A549 (cell line): ENCODE data around the gene MAML2. TPM values are rescaled to one million over a fixed set of nuclear protein-coding genes. Genes with fewer than 3 reads are reported as not detected.

Experiments used
- ATAC-seq, 2 experiments: fragments of 200-7000 bp in 1 of 2; fragments of >200 bp in 1 of 2; cut with Nextera tagmentation in 1 of 2; cut with Tn5 transposase in 1 of 2; 3 replicates each; pipeline versions ENCODE4 v1.8.0 to v1.9.1; 2018 to 2020; ENCODE audit warnings: mild to moderate bottlenecking in 1 of 2, moderate library complexity in 1 of 2
- CTCF ChIA-PET: fragments of 300-600 bp; sonication (Branson Sonifier 250); formaldehyde crosslinking; extraction: SDS; loops from one replicate; lab custom pipeline; 2021; ENCODE audit warnings: antibody characterized with exemption, inconsistent platforms; lab: Yijun Ruan, JAX
- POLR2A ChIA-PET: fragments of 350-600 bp; formaldehyde crosslinking; extraction: SDS; loops from one replicate; lab custom pipeline; 2021; ENCODE audit warnings: antibody characterized with exemption, inconsistent platforms; lab: Yijun Ruan, JAX
- DNase-seq, 2 experiments: peaks; one replicate each; pipeline versions ENCODE4 v3.0.0 to v3.0.0-alpha.2; 2011 to 2016; ENCODE audit warnings: low read depth in 1 of 2, low spot score in 1 of 2
- FAIRE-seq: peaks from 2 replicates; lab custom pipeline; 2011; peaks lifted over from hg19 to GRCh38; lab: Jason Lieb, UNC
- H3K27ac ChIP-seq, 2 experiments: fragments of >200 bp; sonication (Bioruptor Twin); formaldehyde crosslinking; 3 replicates each; pipeline ENCODE4 v1.5.1; 2016 to 2017
- H3K4me1 ChIP-seq: fragments of >200 bp; sonication (Bioruptor Twin); formaldehyde crosslinking; 3 replicates; pipeline ENCODE4 v1.6.1; 2016
- H3K4me2 ChIP-seq: fragments of >200 bp; sonication (Bioruptor Twin); formaldehyde crosslinking; 3 replicates; pipeline ENCODE4 v1.6.1; 2016
- H3K4me3 ChIP-seq: fragments of >200 bp; sonication (Bioruptor Twin); formaldehyde crosslinking; 3 replicates; pipeline ENCODE4 v1.5.1; 2016
- H3K9me3 ChIP-seq: fragments of >200 bp; sonication (Bioruptor Twin); formaldehyde crosslinking; 3 replicates; pipeline ENCODE4 v1.6.1; 2016
- CBX8 ChIP-seq: fragments of 200-600 bp; sonication (generic); IDR thresholded peaks from 2 replicates; pipeline ENCODE4 v1.6.1; 2016
- CEBPB ChIP-seq, 2 experiments: fragments of >200 bp in 1 of 2; sonication (Bioruptor Twin) in 1 of 2; formaldehyde crosslinking in 1 of 2; IDR thresholded peaks; 2 replicates each; pipeline ENCODE4 v1.6.1; 2012 to 2016
- CHD2 ChIP-seq: fragments of 150-350 bp; IDR thresholded peaks from 2 replicates; pipeline ENCODE4 v1.6.1; 2014; ENCODE audit warnings: low read length; ENCODE audit not compliant: partially characterized antibody
- CHD4 ChIP-seq: fragments of 200-600 bp; sonication (generic); IDR thresholded peaks from 2 replicates; pipeline ENCODE4 v1.6.1; 2016; ENCODE audit warnings: antibody characterized with exemption, mild to moderate bottlenecking, borderline replicate concordance
- EHF ChIP-seq: fragments of 250-450 bp; sonication (Bioruptor Pico); IDR thresholded peaks from 2 replicates; pipeline ENCODE4 v1.5.0; 2020; ENCODE audit warnings: mild to moderate bottlenecking
- GATA3 ChIP-seq: IDR thresholded peaks from 2 replicates; pipeline ENCODE4 v1.6.1; 2012; ENCODE audit warnings: borderline replicate concordance
- HDAC2 ChIP-seq: fragments of 200-600 bp; sonication (generic); IDR thresholded peaks from 2 replicates; pipeline ENCODE4 v1.6.1; 2016
- HEYL ChIP-seq: fragments of 250-450 bp; sonication (Bioruptor Pico); IDR thresholded peaks from 2 replicates; pipeline ENCODE4 v1.8.0; 2021; ENCODE audit warnings: mild to moderate bottlenecking, moderate library complexity
- HOXA7 ChIP-seq: fragments of 250-450 bp; sonication (Bioruptor Pico); IDR thresholded peaks from 2 replicates; pipeline ENCODE4 v1.5.0; 2020; ENCODE audit warnings: mild to moderate bottlenecking, moderate library complexity
- KDM1A ChIP-seq: fragments of 200-600 bp; sonication (generic); IDR thresholded peaks from 2 replicates; pipeline ENCODE4 v1.6.1; 2016; ENCODE audit warnings: low read depth, mild to moderate bottlenecking
- KDM5A ChIP-seq: fragments of 200-600 bp; sonication (generic); IDR thresholded peaks from 2 replicates; pipeline ENCODE4 v1.6.1; 2016; ENCODE audit warnings: antibody characterized with exemption, mild to moderate bottlenecking
- MAFK ChIP-seq: fragments of 450-650 bp; IDR thresholded peaks from 2 replicates; pipeline ENCODE4 v1.6.1; 2014; ENCODE audit not compliant: partially characterized antibody
- MYC ChIP-seq: IDR thresholded peaks from 2 replicates; pipeline ENCODE4 v1.6.1; 2012; ENCODE audit warnings: mild to moderate bottlenecking, inconsistent platforms, low read length, improper control_type of control experiment, borderline replicate concordance
- NFE2L2 ChIP-seq: fragments of 150-350 bp; conservative IDR thresholded peaks from 2 replicates; pipeline ENCODE4 v1.6.1; 2014; ENCODE audit warnings: low read length
- NPAS2 ChIP-seq: fragments of 250-450 bp; sonication (Bioruptor Pico); IDR thresholded peaks from 2 replicates; pipeline ENCODE4 v1.8.0; 2022; ENCODE audit warnings: mild to moderate bottlenecking, moderate library complexity, borderline replicate concordance
- PHF8 ChIP-seq: fragments of 200-600 bp; sonication (generic); IDR thresholded peaks from 2 replicates; pipeline ENCODE4 v1.6.1; 2016; ENCODE audit warnings: low read depth, mild to moderate bottlenecking, antibody characterized with exemption, moderate library complexity, borderline replicate concordance
- POLR2A ChIP-seq: IDR thresholded peaks from 2 replicates; pipeline ENCODE4 v1.6.1; 2012; ENCODE audit warnings: mild to moderate bottlenecking, low read length
- POLR2AphosphoS2 ChIP-seq: conservative IDR thresholded peaks from 2 replicates; pipeline ENCODE4 v1.6.1; 2012; ENCODE audit warnings: low read length, improper control_type of control experiment, inconsistent platforms
- TFCP2L1 ChIP-seq: fragments of 250-450 bp; sonication (Bioruptor Pico); IDR thresholded peaks from 2 replicates; pipeline ENCODE4 v1.5.0; 2021; ENCODE audit warnings: mild to moderate bottlenecking
- TP53 ChIP-seq: fragments of 250-450 bp; sonication (Bioruptor Pico); IDR thresholded peaks from 2 replicates; pipeline ENCODE4 v1.5.0; 2021; ENCODE audit warnings: mild to moderate bottlenecking, moderate library complexity
- ZC3H11A ChIP-seq: fragments of 450-650 bp; IDR thresholded peaks from 2 replicates; pipeline ENCODE4 v1.6.1; 2014; ENCODE audit warnings: antibody characterized with exemption, mild to moderate bottlenecking
- ZFP36 ChIP-seq: fragments of 450-650 bp; IDR thresholded peaks from 2 replicates; pipeline ENCODE4 v1.6.1; 2014; ENCODE audit warnings: borderline replicate concordance; ENCODE audit not compliant: partially characterized antibody
- ZSCAN20 ChIP-seq: fragments of 250-450 bp; sonication (Bioruptor Pico); IDR thresholded peaks from 2 replicates; pipeline ENCODE4 v1.8.0; 2022; ENCODE audit warnings: mild to moderate bottlenecking, moderate library complexity
- WGBS: methylation state at CpG from one replicate; pipeline ENCODE4 v1.1.6; 2017; ENCODE audit errors: missing lambda C conversion rate; 5-methylcytosine and 5-hydroxymethylcytosine counted together
- polyA plus RNA-seq, 4 experiments: library from polyadenylated mRNA; depleted of rRNA in 3 of 4; stranded (reverse); fragments of >200 nt; fragmentation: RNase III in 1 of 4; extraction: RNeasy Plus Mini Kit Qiagen cat#74134 plus additional on column Dnase treatment in 1 of 4; gene quantifications; 2 replicates in 3 of 4; 3 replicates in 1 of 4; pipeline ENCODE4 v1.2.3, GENCODE V29; 2011 to 2017
- TF ChIP-seq, protein P1 (sequence below): fragments of 200-600 bp; sonication (generic); IDR thresholded peaks from 2 replicates; pipeline ENCODE4 v1.6.1; 2016; ENCODE audit warnings: antibody characterized with exemption, mild to moderate bottlenecking, moderate library complexity
- TF ChIP-seq, protein P2 (sequence below): IDR thresholded peaks from 2 replicates; pipeline ENCODE4 v1.6.1; 2012
- TF ChIP-seq, protein P3 (sequence below): IDR thresholded peaks from 2 replicates; pipeline ENCODE4 v1.6.1; 2012
- TF ChIP-seq, protein P4 (sequence below): fragments of 450-650 bp; IDR thresholded peaks from 2 replicates; pipeline ENCODE4 v1.6.1; 2014; ENCODE audit warnings: antibody characterized with exemption

MAML2 gene
- polyA plus RNA-seq, 2 of the 4 experiments (the other 2 are of a cell fraction): 1.5 to 2.5 TPM

DNA sequence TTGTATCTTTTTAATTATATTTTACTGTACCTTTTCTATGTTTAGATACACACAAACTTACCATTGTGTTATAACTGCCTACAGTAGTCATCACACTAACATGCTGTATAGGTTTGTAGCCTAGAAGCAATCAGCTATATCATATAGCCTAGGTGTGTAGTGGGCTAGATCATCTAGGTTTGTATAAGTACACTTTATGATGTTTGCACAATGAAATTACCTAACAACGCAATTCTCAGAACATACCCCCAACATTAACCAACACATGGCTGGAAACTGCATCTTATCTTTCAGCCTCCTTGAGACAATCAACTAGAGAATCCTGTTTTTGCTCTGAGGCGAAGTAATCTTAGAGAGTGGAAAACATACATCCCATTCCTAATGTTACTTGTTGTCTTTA lies 358.9 kb downstream of the MAML2 start:
- FAIRE-seq (no peak), DNase-seq (no peak), ATAC-seq (no peak)
- peaks cover 17% of the 10 kb centered on the region for H3K4me1 ChIP-seq
- no peaks in the 10 kb centered on the region for H3K9me3 ChIP-seq
- peak overlapping the region; percentile 74 to 86; a peak in 5 of 6 replicates for H3K27ac ChIP-seq
- ChIA-PET CTCF (no interaction called here), POLR2A (no interaction called here)
- TF ChIP-seq TFCP2L1 (CRISPR knock-in tag) (no peak), GATA3 (no peak), POLR2AphosphoS2 (no peak), PHF8 (no peak), HDAC2 (no peak), HEYL (CRISPR knock-in tag) (no peak), NFE2L2 (no peak), ZC3H11A (no peak), POLR2A (no peak), CHD4 (no peak), EHF (CRISPR knock-in tag) (no peak), ZFP36 (no peak), CBX8 (no peak), KDM1A (no peak), NPAS2 (CRISPR knock-in tag) (no peak), MYC (no peak)
- TF ChIP-seq, protein P1, sequence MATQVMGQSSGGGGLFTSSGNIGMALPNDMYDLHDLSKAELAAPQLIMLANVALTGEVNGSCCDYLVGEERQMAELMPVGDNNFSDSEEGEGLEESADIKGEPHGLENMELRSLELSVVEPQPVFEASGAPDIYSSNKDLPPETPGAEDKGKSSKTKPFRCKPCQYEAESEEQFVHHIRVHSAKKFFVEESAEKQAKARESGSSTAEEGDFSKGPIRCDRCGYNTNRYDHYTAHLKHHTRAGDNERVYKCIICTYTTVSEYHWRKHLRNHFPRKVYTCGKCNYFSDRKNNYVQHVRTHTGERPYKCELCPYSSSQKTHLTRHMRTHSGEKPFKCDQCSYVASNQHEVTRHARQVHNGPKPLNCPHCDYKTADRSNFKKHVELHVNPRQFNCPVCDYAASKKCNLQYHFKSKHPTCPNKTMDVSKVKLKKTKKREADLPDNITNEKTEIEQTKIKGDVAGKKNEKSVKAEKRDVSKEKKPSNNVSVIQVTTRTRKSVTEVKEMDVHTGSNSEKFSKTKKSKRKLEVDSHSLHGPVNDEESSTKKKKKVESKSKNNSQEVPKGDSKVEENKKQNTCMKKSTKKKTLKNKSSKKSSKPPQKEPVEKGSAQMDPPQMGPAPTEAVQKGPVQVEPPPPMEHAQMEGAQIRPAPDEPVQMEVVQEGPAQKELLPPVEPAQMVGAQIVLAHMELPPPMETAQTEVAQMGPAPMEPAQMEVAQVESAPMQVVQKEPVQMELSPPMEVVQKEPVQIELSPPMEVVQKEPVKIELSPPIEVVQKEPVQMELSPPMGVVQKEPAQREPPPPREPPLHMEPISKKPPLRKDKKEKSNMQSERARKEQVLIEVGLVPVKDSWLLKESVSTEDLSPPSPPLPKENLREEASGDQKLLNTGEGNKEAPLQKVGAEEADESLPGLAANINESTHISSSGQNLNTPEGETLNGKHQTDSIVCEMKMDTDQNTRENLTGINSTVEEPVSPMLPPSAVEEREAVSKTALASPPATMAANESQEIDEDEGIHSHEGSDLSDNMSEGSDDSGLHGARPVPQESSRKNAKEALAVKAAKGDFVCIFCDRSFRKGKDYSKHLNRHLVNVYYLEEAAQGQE: no peak
- TF ChIP-seq, protein P2, sequence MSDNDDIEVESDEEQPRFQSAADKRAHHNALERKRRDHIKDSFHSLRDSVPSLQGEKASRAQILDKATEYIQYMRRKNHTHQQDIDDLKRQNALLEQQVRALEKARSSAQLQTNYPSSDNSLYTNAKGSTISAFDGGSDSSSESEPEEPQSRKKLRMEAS: no peak
- TF ChIP-seq, protein P3, sequence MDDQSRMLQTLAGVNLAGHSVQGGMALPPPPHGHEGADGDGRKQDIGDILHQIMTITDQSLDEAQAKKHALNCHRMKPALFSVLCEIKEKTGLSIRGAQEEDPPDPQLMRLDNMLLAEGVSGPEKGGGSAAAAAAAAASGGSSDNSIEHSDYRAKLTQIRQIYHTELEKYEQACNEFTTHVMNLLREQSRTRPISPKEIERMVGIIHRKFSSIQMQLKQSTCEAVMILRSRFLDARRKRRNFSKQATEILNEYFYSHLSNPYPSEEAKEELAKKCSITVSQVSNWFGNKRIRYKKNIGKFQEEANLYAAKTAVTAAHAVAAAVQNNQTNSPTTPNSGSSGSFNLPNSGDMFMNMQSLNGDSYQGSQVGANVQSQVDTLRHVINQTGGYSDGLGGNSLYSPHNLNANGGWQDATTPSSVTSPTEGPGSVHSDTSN: no peak
- no peak overlapping the region for H3K4me2 ChIP-seq
- WGBS: 92% methylated on average over 2 of the region's 2 CpGs
- no peak overlapping the region for H3K4me3 ChIP-seq

DNA sequence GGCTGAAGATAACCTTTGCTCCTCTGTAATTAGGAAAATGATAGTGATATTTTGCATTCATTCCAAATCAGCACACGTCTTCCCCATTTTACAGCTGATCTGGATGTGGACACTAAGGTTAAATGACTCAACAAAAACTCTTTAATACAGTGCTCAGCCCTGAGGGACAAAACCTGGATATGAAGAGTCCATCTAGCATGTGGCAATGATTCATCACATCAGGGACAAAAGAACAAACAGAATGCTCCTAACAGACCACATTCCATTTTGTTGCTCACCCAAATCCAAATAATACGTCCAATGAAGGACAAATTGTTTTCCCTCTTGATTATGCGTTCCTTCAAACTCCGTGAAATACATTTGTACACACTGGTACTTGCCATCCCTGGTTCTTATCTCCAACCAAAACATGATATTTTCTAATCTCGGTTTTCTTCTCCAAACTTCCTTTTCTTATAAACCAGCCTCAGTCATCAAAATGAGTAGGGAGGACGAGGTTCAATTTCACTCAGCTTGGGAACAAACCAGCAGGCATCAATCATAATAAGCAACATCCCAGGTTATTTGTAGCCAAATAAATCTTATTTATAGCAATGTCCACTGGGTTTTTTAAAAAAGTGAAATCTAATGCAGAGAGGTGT lies 365.3 kb downstream of the MAML2 start:
- ATAC-seq (peak; percentile 97 to 98), DNase-seq (peak; percentile 54 to 86), FAIRE-seq (peak; percentile 65)
- H3K27ac ChIP-seq: peak overlapping the region; percentile 83 to 89
- CTCF ChIA-PET: no interaction called here
- H3K4me2 ChIP-seq: peak overlapping the region; percentile 53
- POLR2A ChIA-PET: interaction anchor here (1.4 kb wide), 1 partner anchor 54 kb away, joined by 4 read pairs; the partner anchor contains the start of gene MTMR2
- 1% methylated on average over 6 of the region's 6 CpGs for WGBS
- H3K4me3 ChIP-seq: no peak overlapping the region
- H3K4me1 ChIP-seq: peaks cover 34% of the 10 kb centered on the region
- no peaks in the 10 kb centered on the region for H3K9me3 ChIP-seq
- TF ChIP-seq, protein P1: no peak
- TF ChIP-seq, protein P4, sequence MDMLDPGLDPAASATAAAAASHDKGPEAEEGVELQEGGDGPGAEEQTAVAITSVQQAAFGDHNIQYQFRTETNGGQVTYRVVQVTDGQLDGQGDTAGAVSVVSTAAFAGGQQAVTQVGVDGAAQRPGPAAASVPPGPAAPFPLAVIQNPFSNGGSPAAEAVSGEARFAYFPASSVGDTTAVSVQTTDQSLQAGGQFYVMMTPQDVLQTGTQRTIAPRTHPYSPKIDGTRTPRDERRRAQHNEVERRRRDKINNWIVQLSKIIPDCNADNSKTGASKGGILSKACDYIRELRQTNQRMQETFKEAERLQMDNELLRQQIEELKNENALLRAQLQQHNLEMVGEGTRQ: no peak
- TF ChIP-seq GATA3: peak; percentile 78; the same call in 1 of the 2 replicates
- TF ChIP-seq ZSCAN20 (CRISPR knock-in tag): no peak
- TF ChIP-seq MAFK: peak; percentile 86
- TF ChIP-seq NFE2L2: peak; percentile 50; the same call in 1 of the 2 replicates
- no peak for TF ChIP-seq TP53 (CRISPR knock-in tag)
- TF ChIP-seq, protein P2: peak; percentile 92
- TF ChIP-seq KDM5A: no peak
- TF ChIP-seq HOXA7: no peak
- no peak for TF ChIP-seq POLR2AphosphoS2
- TF ChIP-seq HEYL (CRISPR knock-in tag): no peak
- TF ChIP-seq KDM1A: no peak
- no peak for TF ChIP-seq CHD2
- peak in 1 of 2 experiments; percentile 65; a peak in 2 of 4 replicates for TF ChIP-seq CEBPB (IDR thresholded peaks at IDR 0.05)
